ENCODE data around the gene VAV2. TPM values are rescaled to one million over a fixed set of nuclear protein-coding genes. Genes with fewer than 3 reads are reported as not detected.
A peak's percentile ranks its signal among the peaks of the same experiment; 100 is the strongest.

VAV2 gene
- total and polyA plus RNA-seq, 2 of the 4 experiments (the other 2 are of a cell fraction) = 10.8 to 13.4 TPM

- ATAC-seq (ENCODE audit: low read depth) (no peak), DNase-seq (no peak)
- Histone ChIP-seq H3K14ac (replicated peaks; ENCODE audit: low read depth, low read length) (no peak overlapping the region), H2BK120ac (ENCODE audit: low read depth, low read length) (no peak overlapping the region), H3K4me2 (ENCODE audit: low read depth, low read length) (no peak overlapping the region), H3K4me1 (ENCODE audit: control insufficient read depth, insufficient read depth, low read length) (peaks cover 25% of the 10 kb centered on the region), H2AFZ (replicated peaks; ENCODE audit: low read length, poor library complexity) (peak overlapping the region; percentile 43), H3K9me3 (ENCODE audit: control insufficient read depth, insufficient read depth, low read length) (no peaks in the 10 kb centered on the region), H3K4ac (ENCODE audit: low read depth, low read length) (no peak overlapping the region; the same call in 1 of the 2 replicates), H2BK5ac (ENCODE audit: low read depth, low read length, poor library complexity, severe bottlenecking) (no peak overlapping the region), H3K27ac (ENCODE audit: insufficient read depth, low read length) (no peak overlapping the region), H2AK9ac (replicated peaks; ENCODE audit: low read depth, low read length, poor library complexity) (no peak overlapping the region), H3K36me3 (ENCODE audit: control insufficient read depth, insufficient read depth, low read length) (peaks cover 3% of the 10 kb centered on the region; the same call in 1 of the 2 replicates), H4K20me1 (ENCODE audit: insufficient read depth, low read length) (peaks cover 50% of the 10 kb centered on the region), H2BK20ac (ENCODE audit: low read depth, low read length) (no peak overlapping the region), H3K9me1 (ENCODE audit: insufficient read depth, low read length) (peaks cover 23% of the 10 kb centered on the region), H3K27me3 (ENCODE audit: control insufficient read depth, insufficient read depth, low read length) (no peaks in the 10 kb centered on the region), H2AK5ac (ENCODE audit: low read depth, low read length) (no peak overlapping the region), H3K18ac (ENCODE audit: low read depth, low read length) (no peak overlapping the region), H3K56ac (ENCODE audit: extremely low read depth, insufficient read depth, low read length) (no peak overlapping the region), H3K79me1 (ENCODE audit: low read depth in 1 of 2, low read length in 2 of 2) (peaks cover 35 to 93% of the 10 kb centered on the region in 2 experiments), H4K91ac (ENCODE audit: insufficient read depth, low read depth, low read length) (no peak overlapping the region), H4K5ac (ENCODE audit: low read depth, low read length) (no peak overlapping the region), H4K8ac (ENCODE audit: low read depth in 2 of 2, low read length in 2 of 2) (no peak overlapping the region), H2BK15ac (ENCODE audit: low read depth, low read length) (no peak overlapping the region), H3K23ac (ENCODE audit: low read depth, low read length) (no peak overlapping the region), H3K4me3 (ENCODE audit: insufficient read depth, low read depth, low read length) (no peak overlapping the region), H3K9ac (ENCODE audit: low read depth, low read length) (no peak overlapping the region)
- POLR2A ChIA-PET (ENCODE audit: unreplicated experiment) = no interaction called here
- in situ Hi-C loops (cut with MboI; ENCODE audit: low sequenced_read_pairs) (no loop called here), dilution Hi-C loops (cut with HindIII; ENCODE audit: low sequenced_read_pairs, unreplicated experiment) (no loop called here), intact Hi-C loops (cut with micrococcal nuclease) (no loop called here)
- CTCF ChIA-PET = no interaction called here
- BruUV-seq (replicated peaks) = no TSS peak
- TF ChIP-seq CEBPB (IDR thresholded peaks at IDR 0.05; ENCODE audit: low read depth, low read length) (no peak), SMC3 (IDR thresholded peaks at IDR 0.05; ENCODE audit: low read depth, low read length) (no peak), NFE2L2 (IDR thresholded peaks at IDR 0.05; ENCODE audit: low read depth, low read length) (no peak), MAZ (IDR thresholded peaks at IDR 0.05; ENCODE audit: borderline replicate concordance, low read depth, low read length) (no peak), MXI1 (IDR thresholded peaks at IDR 0.05; ENCODE audit: borderline replicate concordance, low read depth, low read length) (no peak), RFX5 (IDR thresholded peaks at IDR 0.05; ENCODE audit: low read depth, low read length) (no peak)
- WGBS, 2 experiments (ENCODE audit: extremely low coverage in 2 of 2, insufficient read length in 1 of 2) = 58% methylated on average over 7 of the region's 16 CpGs; no CpG with 5 or more reads in 1 of the 2 experiments
Observed at GRCh38 chr9:133916159-133916541, 76.0 kb downstream of the VAV2 start.
